NCI-H82 (cell line): Measurements from ENCODE around the gene C2orf78.
"Not testable (repeated sequence)": the region's sequence is repeated elsewhere in the genome, so short reads cannot be mapped to it uniquely, and the experiment has no call there.

ENCODE experiments used
- DNase-seq: peaks from one replicate; lab custom pipeline; 2025; lab: John Stamatoyannopoulos, UW

C2orf78 gene

DNA sequence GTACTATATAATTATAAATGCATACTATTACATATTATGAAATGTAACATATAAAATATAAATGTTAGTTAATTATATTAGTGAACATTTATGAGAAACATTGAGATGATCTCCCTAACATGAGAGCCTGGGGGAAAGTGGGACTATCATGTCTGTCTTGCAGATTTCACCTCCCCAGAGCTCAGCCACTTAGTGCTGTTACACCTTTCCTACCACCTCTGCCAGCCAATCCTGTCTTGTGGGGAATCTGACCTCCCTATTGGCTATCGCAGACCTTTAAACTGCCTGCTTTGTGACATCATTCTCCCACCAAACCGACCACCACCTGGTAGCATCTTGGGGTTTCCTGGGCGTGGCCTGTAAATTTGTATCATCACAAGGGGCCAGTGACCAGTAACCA is at the start of gene C2orf78:
Gene C2orf78 (plus strand): TSS at position 301 of the 400 bp plus-strand sequence. CDS start 127 bp downstream, outside the sequence.
- DNase-seq = not testable (repeated sequence)

DNA sequence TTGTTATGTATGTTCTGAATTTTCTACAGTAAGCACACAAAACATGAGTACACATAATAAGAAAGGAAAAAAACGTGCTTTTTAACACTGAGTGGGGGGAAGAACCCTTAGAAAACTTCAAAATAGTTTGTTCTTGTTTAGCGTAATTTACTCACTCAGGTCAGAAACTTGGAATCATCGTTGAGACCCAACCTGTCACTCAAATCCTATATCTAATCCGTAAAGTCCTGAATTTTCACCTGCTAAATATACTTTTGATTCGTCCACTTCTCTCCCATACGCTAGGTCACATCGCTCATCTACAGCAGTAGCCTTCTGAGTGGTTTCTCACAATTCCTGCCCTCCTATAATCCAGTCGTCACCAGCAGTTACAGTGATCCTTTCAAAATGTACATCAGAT is 47.6 kb upstream of the C2orf78 start:
- DNase-seq = no peak

- DNase-seq = peak; percentile 98
Measured at GRCh38 chr2:73736855-73737779, 46.9 kb upstream of the C2orf78 start, which contains the start of gene TPRKB. TSS of gene TPRKB (minus strand) at chr2:73737345. CDS start at chr2:73734569, 2,776 bp downstream.

DNA sequence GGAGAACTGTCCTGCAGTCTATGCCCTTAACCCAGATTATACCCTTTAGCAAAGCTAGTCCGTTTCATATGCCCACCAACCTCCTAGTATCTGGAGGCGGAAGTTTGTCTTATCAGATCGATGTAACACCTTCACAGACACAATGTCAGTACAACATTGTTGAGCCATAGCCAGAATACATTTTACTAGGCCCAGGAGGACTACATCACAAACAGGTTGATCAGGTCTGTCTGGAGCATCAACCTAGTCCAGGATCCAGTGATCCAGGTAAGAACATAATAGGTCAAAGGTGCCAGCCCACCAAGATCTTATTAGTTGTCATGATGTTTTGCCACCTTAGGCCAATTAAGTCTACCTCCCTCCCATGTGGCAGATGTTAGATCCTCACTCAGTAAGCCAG is 44.9 kb upstream of the C2orf78 start:
- DNase-seq = no peak

DNA sequence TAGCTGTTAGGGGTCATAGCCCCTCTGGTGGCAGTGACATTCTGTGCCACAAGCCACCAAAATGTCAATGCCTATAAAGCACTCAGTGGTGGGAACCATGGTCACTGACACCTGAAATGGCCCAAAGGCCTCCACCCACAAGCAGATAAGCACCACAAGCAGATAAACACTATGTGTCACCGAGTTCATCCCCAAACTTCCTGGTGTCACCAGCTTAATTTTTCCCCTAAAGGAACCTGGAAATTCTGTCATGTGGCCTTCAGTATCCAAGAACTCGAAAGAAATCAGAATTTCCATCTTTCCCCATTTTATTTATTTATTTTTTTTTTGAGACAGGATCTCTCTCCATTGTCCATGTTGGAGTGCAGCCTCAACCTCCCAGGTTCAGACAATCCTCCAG is 43.2 kb upstream of the C2orf78 start:
- DNase-seq = no peak

- DNase-seq = no peak
Measured at GRCh38 chr2:73746015-73746876, 37.7 kb upstream of the C2orf78 start.

GRCh38 chr2:73746877-73747208 is 37.1 kb upstream of the C2orf78 start:
- no peak for DNase-seq

DNA sequence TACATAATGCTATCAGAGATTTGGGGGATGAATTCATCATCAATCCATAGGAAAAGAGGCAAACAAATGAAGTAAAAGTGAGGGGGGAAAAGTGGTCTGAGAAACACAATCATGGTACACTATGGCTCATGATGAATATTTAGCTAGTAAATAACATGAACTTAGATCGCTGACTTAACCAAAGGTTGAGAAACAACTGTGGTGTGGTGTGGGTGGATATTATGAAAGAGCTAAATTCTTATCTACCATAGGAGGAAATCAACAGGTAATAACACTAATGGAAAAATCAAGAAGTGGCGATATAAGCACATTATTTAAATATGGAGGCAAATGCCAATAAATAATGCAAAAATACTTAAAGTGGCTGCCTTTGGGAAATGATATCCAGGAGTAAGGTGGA is 34.7 kb upstream of the C2orf78 start:
- DNase-seq = no peak

DNA sequence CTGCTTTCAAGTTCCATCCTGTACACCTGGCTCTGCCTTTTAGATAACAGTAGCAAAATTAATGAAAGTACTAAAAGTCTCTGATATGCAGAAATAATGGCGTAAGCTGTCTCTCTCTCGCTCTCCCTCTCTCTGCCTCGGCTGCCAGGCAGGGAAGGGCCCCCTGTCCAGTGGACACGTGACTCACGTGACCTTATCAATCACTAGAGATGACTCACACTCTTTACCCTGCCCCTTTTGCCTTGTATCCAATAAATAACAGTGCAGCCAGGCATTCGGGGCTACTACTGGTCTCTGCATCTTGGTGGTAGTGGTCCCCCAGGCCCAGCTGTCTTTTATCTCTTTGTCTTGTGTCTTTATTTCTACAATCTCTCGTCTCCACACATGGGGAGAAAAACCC is 29.7 kb upstream of the C2orf78 start:
- DNase-seq = not testable (repeated sequence)

GRCh38 chr2:73759285-73759764 is 24.7 kb upstream of the C2orf78 start:
- DNase-seq = no peak

GRCh38 chr2:73759904-73760303 is 24.1 kb upstream of the C2orf78 start:
- no peak for DNase-seq

GRCh38 chr2:73762571-73762970 is 21.4 kb upstream of the C2orf78 start:
- DNase-seq = no peak

DNA sequence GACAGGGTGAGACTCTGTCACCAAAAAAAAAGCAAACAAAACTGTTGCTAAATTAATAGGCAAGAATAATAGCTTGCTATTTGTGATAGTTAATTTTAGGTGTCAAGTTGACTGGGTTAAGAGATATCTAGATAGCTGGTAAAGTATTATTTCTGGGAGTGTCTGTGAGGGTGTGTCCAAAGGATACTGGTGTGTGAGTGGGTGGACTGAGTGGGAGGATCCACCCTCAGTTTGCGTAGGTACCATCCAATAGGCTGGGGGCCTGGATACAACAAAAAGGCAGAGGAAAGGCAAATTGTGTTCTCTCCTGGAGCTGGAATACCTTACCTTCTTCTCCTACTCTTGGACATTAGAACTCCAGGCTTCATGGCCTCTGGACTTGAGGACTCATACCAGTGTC is 19.0 kb upstream of the C2orf78 start:
- no peak for DNase-seq

DNA sequence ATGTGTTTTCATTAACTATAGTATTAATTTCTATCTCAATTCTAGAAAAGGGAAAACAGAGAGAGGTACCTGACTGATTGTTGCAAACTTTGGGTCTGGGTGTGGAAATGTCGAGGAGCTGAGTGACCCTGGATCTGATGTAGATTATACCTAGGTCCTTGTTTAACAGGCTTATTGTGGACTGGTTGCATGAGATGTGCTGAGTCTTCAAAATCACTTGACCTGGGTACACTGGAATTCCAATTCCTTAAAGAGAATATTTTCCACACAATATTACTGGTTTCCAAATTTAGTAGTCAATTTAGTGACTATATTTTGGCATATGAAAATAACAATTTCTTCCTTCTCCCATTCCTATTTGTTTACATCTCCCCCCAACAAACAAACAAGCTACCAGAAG is 17.6 kb upstream of the C2orf78 start:
- no peak for DNase-seq

- no peak for DNase-seq
Measured at GRCh38 chr2:73766994-73767393, 17.0 kb upstream of the C2orf78 start.

DNA sequence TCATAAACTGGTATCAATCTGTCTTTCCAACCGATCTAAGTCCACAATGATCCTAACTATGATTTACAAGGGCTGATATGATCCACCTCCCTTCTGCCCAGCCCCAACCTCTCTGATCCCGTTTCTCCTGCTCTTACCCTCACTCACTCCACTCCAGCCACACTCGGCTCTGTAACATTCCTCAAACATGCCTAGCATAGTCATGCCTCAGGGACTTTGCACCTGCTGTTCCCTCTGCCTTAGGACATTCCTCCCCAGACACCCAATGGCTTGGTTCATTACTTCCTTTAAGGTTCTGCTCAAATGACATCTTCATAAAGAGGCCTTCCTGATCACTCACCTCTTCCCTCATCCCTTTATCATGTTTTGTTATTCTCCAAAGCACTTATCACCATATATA is 13.3 kb upstream of the C2orf78 start:
- peak; percentile 10 for DNase-seq

DNA sequence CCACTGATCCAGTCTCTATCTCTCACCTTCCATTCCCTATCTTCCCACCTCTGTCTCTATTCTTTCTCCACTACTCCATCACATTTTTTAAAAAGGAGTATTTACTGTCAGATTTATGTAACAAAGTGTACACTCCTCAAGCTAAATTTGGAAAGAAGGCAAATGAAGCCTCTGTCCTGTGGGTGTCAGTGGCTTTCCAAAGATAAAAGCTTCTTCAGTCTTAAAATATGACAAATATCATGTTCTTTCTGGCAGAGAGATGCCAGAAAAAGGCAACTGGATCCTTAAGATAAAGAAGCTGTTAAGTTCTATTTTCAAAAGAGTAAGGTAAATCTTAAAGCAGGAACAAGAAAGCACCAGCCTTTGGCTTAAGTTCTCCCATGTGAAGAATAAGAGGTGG is 11.2 kb upstream of the C2orf78 start:
- no peak for DNase-seq

GRCh38 chr2:73776381-73776780 is 7.6 kb upstream of the C2orf78 start:
- no peak for DNase-seq

DNA sequence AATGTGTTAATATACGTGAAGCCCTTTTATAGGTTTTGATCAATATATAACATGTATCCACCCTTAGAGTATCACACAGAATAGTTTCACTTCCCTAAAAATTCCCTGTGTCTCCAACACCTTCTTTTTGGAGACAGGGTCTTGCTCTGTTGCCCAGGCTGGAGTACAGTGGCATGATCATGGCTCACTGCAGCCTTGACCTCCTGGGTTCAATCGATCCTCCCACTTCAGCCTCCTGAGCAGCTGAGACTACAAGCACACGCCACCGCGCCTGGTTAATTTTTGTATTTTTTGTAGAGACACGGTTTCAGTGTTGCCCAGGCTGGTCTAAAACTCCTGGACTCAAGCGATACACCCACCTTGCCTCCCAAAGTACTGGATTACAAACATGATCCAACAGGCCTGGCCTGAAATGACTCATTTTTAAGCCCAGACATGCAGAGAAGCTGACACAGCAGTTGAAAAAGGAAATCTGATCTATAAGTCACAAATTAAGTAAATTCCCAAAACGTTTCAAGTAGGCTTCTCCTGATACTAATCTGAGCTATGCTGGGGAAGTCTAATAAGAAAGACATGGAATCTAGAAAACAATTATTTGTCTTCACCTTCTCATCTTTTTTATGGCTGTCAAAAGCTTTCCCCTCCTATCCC is 7.0 kb upstream of the C2orf78 start:
- DNase-seq = no peak

- not testable (repeated sequence) for DNase-seq
Measured at GRCh38 chr2:73778867-73779466, 5.0 kb upstream of the C2orf78 start.

DNA sequence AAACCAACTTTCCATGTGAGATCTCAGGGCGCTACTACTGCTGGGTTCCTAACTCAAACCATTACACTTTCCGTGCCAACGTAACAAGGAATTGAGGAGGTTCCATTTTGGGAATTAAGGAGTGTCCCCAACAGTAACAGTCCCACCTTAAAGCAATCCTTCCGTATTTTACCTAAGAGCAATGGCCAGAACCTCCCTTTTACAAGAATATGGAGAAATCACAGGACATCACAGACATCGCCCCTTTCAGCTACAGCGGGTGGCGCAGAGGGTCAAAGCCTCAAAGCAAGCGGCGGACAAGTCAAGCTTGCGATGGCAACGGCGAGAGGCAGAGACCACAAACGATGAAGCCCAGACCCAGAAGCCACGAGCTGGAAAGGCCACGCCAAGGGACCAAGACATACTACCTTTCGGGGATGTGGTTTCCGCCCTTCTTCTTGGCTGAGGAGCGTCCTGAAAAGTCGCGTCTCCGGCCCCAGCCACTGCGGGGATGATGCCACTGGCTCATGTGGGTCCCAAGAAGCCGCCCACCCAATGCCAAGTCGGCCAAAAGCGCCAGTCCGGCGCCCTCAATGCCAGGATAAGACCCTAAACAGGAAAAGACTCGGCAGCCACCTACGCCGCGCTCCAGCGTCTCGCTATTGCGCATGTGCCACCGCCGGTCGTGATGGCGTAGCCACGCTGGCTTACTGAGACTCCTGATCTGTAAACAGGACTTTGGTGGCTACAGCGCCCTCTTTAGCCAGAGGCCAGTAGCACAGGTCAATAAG is 4.3 kb upstream of the C2orf78 start, which contains the start of gene DUSP11:
Gene DUSP11 (minus strand): TSS at position 637 of the 770 bp plus-strand sequence. CDS start 129 bp downstream, at position 508.
- peak; percentile 98 for DNase-seq
